Measurements from ENCODE around the gene KLF5. TPM values are rescaled to one million over a fixed set of nuclear protein-coding genes. Genes with fewer than 3 reads are reported as not detected.

The KLF5 gene
- total RNA-seq, 1 experiment from 2014 or later = 2.2 TPM

DNA sequence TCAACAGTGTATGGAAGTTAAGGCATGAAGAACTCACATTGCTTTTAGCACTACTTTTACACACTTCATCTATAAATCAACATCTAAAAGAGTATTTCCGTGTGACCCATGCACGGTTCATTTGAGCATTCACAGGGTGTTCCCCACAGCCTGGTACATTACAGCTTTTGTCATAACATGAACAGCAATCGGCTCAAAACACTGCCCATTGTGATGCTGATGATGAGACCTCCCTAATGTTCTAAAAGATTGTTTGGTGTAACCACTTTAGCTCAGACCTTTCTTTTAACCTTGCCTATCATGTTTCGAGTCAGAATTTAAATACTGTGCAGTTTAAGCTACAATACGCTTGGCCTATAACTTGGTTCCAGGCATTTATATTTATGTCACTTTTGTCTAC lies 4.1 kb upstream of the KLF5 start:
- peaks cover 28% of the 10 kb centered on the region for H3K27me3 Mint-ChIP-seq (ENCODE audit: low read depth)
- no peak for DNase-seq
- Histone ChIP-seq H4K91ac (ENCODE audit: insufficient read length, low read depth, low read length) (no peak overlapping the region), H2BK5ac (ENCODE audit: insufficient read length, low read length) (no peak overlapping the region), H3K27ac (ENCODE audit: insufficient read length, low read depth, low read length) (no peak overlapping the region), H2BK20ac (ENCODE audit: low read depth, low read length, poor library complexity, severe bottlenecking) (no peak overlapping the region), H3K4me2 (ENCODE audit: insufficient read depth, insufficient read length, low read length) (no peak overlapping the region), H3K9me3 (ENCODE audit: control insufficient read depth, low read depth, low read length) (no peaks in the 10 kb centered on the region), H2BK12ac (ENCODE audit: insufficient read length, low read depth, low read length) (no peak overlapping the region), H3K4ac (ENCODE audit: low read depth, low read length) (no peak overlapping the region), H4K20me1 (ENCODE audit: control insufficient read depth, insufficient read depth, insufficient read length) (no peaks in the 10 kb centered on the region), H2BK120ac (ENCODE audit: low read depth, low read length, poor library complexity, severe bottlenecking) (no peak overlapping the region), H2AFZ (ENCODE audit: low read length) (no peak overlapping the region), H3K23me2 (ENCODE audit: insufficient read length, low read depth, low read length, poor library complexity, severe bottlenecking) (peaks cover 3% of the 10 kb centered on the region), H3K79me1 (ENCODE audit: insufficient read depth, low read depth, low read length, poor library complexity, severe bottlenecking) (no peaks in the 10 kb centered on the region), H3K79me2 (ENCODE audit: insufficient read depth, low read length) (no peaks in the 10 kb centered on the region), H3K4me1 (ENCODE audit: insufficient read depth, low read length) (no peaks in the 10 kb centered on the region; the same call in 1 of the 2 replicates), H3K27me3 (ENCODE audit: insufficient read depth, low read length) (peaks cover 6% of the 10 kb centered on the region), H3T11ph (ENCODE audit: low read length) (no peak overlapping the region), H3K14ac (ENCODE audit: insufficient read depth, low read length) (no peak overlapping the region), H4K5ac (ENCODE audit: insufficient read length, low read depth, low read length) (no peak overlapping the region), H3K56ac (ENCODE audit: insufficient read length, low read depth, low read length) (no peak overlapping the region), H2AK5ac (ENCODE audit: insufficient read length, low read length) (no peak overlapping the region), H3K18ac (ENCODE audit: insufficient read length, low read depth, low read length) (no peak overlapping the region), H3K23ac (ENCODE audit: insufficient read length, low read depth, low read length) (no peak overlapping the region), H3K9ac (ENCODE audit: extremely low read depth, insufficient read length, low read length) (no peak overlapping the region), H4K8ac (replicated peaks; ENCODE audit: insufficient read length, low read depth, low read length) (no peak overlapping the region), H2BK15ac (ENCODE audit: low read depth, low read length) (no peak overlapping the region)
- H3K4me1 Mint-ChIP-seq = peaks cover 22% of the 10 kb centered on the region in 2 experiments
- no peak overlapping the region for H3K4me3 Mint-ChIP-seq
- H3K27ac Mint-ChIP-seq = no peak overlapping the region
- peaks cover 0 to 2% (median 0%) of the 10 kb centered on the region in 3 experiments; a peak in 2 of 7 replicates for H3K36me3 Mint-ChIP-seq (ENCODE audit: insufficient read depth in 1 of 3, low read depth in 3 of 3)
- no peaks in the 10 kb centered on the region for H3K9me3 Mint-ChIP-seq
- TF ChIP-seq, protein P1, sequence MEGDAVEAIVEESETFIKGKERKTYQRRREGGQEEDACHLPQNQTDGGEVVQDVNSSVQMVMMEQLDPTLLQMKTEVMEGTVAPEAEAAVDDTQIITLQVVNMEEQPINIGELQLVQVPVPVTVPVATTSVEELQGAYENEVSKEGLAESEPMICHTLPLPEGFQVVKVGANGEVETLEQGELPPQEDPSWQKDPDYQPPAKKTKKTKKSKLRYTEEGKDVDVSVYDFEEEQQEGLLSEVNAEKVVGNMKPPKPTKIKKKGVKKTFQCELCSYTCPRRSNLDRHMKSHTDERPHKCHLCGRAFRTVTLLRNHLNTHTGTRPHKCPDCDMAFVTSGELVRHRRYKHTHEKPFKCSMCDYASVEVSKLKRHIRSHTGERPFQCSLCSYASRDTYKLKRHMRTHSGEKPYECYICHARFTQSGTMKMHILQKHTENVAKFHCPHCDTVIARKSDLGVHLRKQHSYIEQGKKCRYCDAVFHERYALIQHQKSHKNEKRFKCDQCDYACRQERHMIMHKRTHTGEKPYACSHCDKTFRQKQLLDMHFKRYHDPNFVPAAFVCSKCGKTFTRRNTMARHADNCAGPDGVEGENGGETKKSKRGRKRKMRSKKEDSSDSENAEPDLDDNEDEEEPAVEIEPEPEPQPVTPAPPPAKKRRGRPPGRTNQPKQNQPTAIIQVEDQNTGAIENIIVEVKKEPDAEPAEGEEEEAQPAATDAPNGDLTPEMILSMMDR (conservative IDR thresholded peaks at IDR 0.05) = no peak
- WGBS (ENCODE audit: extremely low coverage, insufficient read length, low lambda C conversion rate) = no CpG with 5 or more reads among the region's 5 CpGs

Data from H9 (cell line).